ENCODE measurements around the gene STARD13. TPM values are rescaled to one million over a fixed set of nuclear protein-coding genes. Genes with fewer than 3 reads are reported as not detected.

The STARD13 gene
- polyA plus RNA-seq, 1 donor (not counting 4 experiments of a cell fraction or from before 2014, with no cell fraction given), result 11.9 TPM

DNA sequence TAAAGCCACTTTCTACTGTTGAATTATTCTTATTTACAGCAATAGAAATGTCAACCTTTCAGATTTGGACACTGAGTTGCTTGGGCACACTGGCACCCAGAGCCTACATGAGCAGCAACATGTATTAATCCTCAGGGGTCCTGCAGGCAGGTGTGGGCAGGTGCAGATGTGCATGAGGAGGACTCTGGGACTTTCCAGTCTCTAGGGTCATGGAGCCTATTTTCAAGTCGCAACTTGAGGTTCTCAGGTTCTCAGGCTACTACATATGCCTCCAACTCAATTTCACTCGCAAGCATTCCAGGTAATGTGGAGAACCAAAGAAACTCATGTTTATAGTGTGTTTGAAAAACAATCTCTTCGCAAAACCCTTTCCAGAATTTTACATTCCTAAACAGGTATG is 73.2 kb downstream of the STARD13 start:
- peaks cover 57% of the 10 kb centered on the region for H3K4me1 ChIP-seq (ENCODE audit: control insufficient read depth, extremely low read depth, insufficient read depth, low read length)
- no peaks in the 10 kb centered on the region for H3K9me1 ChIP-seq (ENCODE audit: control insufficient read depth, extremely low read depth, insufficient read depth, low read length)
- H3K36me3 ChIP-seq (ENCODE audit: control insufficient read depth in 2 of 2, extremely low read depth in 1 of 2, insufficient read depth in 2 of 2, low read length in 2 of 2), result peaks cover 0 to 3% of the 10 kb centered on the region in 2 experiments
- H3K27me3 ChIP-seq (ENCODE audit: control insufficient read depth, extremely low read depth, insufficient read depth, low read length), result no peaks in the 10 kb centered on the region
- H3K27ac ChIP-seq (ENCODE audit: control insufficient read depth, insufficient read depth, low read length), result peak overlapping the region; percentile 75
- no peak overlapping the region for H3K4me3 ChIP-seq (ENCODE audit: control insufficient read depth in 2 of 3, extremely low read depth in 1 of 3, insufficient read depth in 2 of 3, low read depth in 1 of 3, low read length in 3 of 3)
- H2AFZ ChIP-seq (ENCODE audit: control insufficient read depth, low read length), result no peak overlapping the region
- dilution Hi-C loops (cut with MboI; ENCODE audit: extremely low pct_ligation_motif_present, low sequenced_read_pairs), result no loop called here
- H3K9ac ChIP-seq (ENCODE audit: control insufficient read depth, extremely low read depth, insufficient read depth, low read length), result peak overlapping the region; percentile 51
- H3K4me2 ChIP-seq (ENCODE audit: control insufficient read depth, extremely low read depth, insufficient read depth, low read depth, low read length), result peak overlapping the region; percentile 67
- DNase-seq (ENCODE audit: low read depth, low spot score) (no peak), FAIRE-seq (no peak)
- H3K9me3 ChIP-seq (ENCODE audit: control insufficient read depth, low read depth, low read length), result no peaks in the 10 kb centered on the region
- H3K79me2 ChIP-seq (ENCODE audit: control insufficient read depth, insufficient read depth, low read length), result peaks cover 33% of the 10 kb centered on the region
- TF ChIP-seq EZH2 (IDR thresholded peaks at IDR 0.05; ENCODE audit: low read length), result no peak
- H4K20me1 ChIP-seq (ENCODE audit: control insufficient read depth, extremely low read depth, insufficient read depth, low read length), result no peaks in the 10 kb centered on the region

DNA sequence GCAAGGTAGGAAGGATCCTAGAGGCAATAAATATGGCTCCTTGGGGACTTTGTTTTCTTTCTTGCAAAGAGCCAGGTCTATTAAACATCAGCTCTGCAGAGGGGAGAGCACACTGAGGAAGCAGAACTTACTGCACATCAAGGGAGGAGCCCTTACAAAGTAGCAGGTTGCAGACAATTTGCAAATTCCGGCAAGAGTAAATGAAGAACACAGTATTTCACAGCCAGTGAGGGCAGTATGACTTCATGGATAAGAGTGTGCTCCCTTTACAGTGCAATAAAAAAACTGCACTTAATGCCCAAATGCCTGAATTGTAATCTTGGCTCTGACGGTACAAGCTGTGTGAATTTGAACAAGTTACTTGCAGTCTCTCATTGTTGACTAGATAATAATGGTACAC is 75.5 kb downstream of the STARD13 start:
- Histone ChIP-seq H3K36me3 (ENCODE audit: control insufficient read depth in 2 of 2, extremely low read depth in 1 of 2, insufficient read depth in 2 of 2, low read length in 2 of 2) (peaks cover 2 to 3% of the 10 kb centered on the region in 2 experiments), H3K4me1 (ENCODE audit: control insufficient read depth, extremely low read depth, insufficient read depth, low read length) (peaks cover 60% of the 10 kb centered on the region), H2AFZ (ENCODE audit: control insufficient read depth, low read length) (no peak overlapping the region), H3K9me3 (ENCODE audit: control insufficient read depth, low read depth, low read length) (no peaks in the 10 kb centered on the region), H3K9me1 (ENCODE audit: control insufficient read depth, extremely low read depth, insufficient read depth, low read length) (peaks cover 2% of the 10 kb centered on the region), H3K4me2 (ENCODE audit: control insufficient read depth, extremely low read depth, insufficient read depth, low read depth, low read length) (no peak overlapping the region), H3K4me3 (ENCODE audit: control insufficient read depth in 2 of 3, extremely low read depth in 1 of 3, insufficient read depth in 2 of 3, low read depth in 1 of 3, low read length in 3 of 3) (no peak overlapping the region), H4K20me1 (ENCODE audit: control insufficient read depth, extremely low read depth, insufficient read depth, low read length) (no peaks in the 10 kb centered on the region), H3K27ac (ENCODE audit: control insufficient read depth, insufficient read depth, low read length) (no peak overlapping the region), H3K27me3 (ENCODE audit: control insufficient read depth, extremely low read depth, insufficient read depth, low read length) (no peaks in the 10 kb centered on the region), H3K79me2 (ENCODE audit: control insufficient read depth, insufficient read depth, low read length) (peaks cover 30% of the 10 kb centered on the region), H3K9ac (ENCODE audit: control insufficient read depth, extremely low read depth, insufficient read depth, low read length) (no peak overlapping the region)
- dilution Hi-C loops (cut with MboI; ENCODE audit: extremely low pct_ligation_motif_present, low sequenced_read_pairs), result no loop called here
- DNase-seq (ENCODE audit: low read depth, low spot score) (no peak), FAIRE-seq (no peak)
- TF ChIP-seq EZH2 (IDR thresholded peaks at IDR 0.05; ENCODE audit: low read length), result no peak
- TF ChIP-seq, protein P1, sequence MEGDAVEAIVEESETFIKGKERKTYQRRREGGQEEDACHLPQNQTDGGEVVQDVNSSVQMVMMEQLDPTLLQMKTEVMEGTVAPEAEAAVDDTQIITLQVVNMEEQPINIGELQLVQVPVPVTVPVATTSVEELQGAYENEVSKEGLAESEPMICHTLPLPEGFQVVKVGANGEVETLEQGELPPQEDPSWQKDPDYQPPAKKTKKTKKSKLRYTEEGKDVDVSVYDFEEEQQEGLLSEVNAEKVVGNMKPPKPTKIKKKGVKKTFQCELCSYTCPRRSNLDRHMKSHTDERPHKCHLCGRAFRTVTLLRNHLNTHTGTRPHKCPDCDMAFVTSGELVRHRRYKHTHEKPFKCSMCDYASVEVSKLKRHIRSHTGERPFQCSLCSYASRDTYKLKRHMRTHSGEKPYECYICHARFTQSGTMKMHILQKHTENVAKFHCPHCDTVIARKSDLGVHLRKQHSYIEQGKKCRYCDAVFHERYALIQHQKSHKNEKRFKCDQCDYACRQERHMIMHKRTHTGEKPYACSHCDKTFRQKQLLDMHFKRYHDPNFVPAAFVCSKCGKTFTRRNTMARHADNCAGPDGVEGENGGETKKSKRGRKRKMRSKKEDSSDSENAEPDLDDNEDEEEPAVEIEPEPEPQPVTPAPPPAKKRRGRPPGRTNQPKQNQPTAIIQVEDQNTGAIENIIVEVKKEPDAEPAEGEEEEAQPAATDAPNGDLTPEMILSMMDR (optimal IDR thresholded peaks at IDR 0.05 in 1 of 3, IDR thresholded peaks at IDR 0.05 in 1 of 3, conservative IDR thresholded peaks at IDR 0.05 in 1 of 3; ENCODE audit: extremely low read depth in 1 of 3, insufficient read depth in 2 of 3, low read length in 3 of 3), result no peak
